SK-MEL-5 (cell line): Measurements from ENCODE around the gene A1CF. TPM values are rescaled to one million over a fixed set of nuclear protein-coding genes. Genes with fewer than 3 reads are reported as not detected.
"Not testable (repeated sequence)": the region's sequence is repeated elsewhere in the genome, so short reads cannot be mapped to it uniquely, and the experiment has no call there.

ENCODE experiments used
- DNase-seq: peaks from one replicate; pipeline ENCODE4 v3.0.0-alpha.2; 2016; ENCODE audit warnings: low read depth, low spot score
- in situ Hi-C: cut with HindIII; loops from 2 replicates; pipeline ENCODE4 v1.10.0; 2016; ENCODE audit warnings: low sequenced_read_pairs, high pct_unique_total_duplicates, low pct_unique_long_range_greater_than_20kb
- total RNA-seq: library from RNA; depleted of rRNA; stranded (reverse); fragments of >200 nt; shearing (Covaris generic); gene quantifications from 2 replicates; pipeline ENCODE4 v1.2.3, GENCODE V29; 2014

A1CF gene
- total RNA-seq, 1 experiment from 2014 or later = not detected

- in situ Hi-C loops, DNase-seq: not testable (repeated sequence)
Measured at GRCh38 chr10:50881046-50881445, 4.4 kb downstream of the A1CF start.

- in situ Hi-C loops = no loop called here
Measured at GRCh38 chr10:50876429-50876828, 9.0 kb downstream of the A1CF start.

GRCh38 chr10:50874723-50875122 is 10.7 kb downstream of the A1CF start:
- in situ Hi-C loops = no loop called here
- no peak for DNase-seq

More at GRCh38 chr10:50876429-50876828, 9.0 kb downstream of the A1CF start:
- DNase-seq = no peak

GRCh38 chr10:50866317-50866716 is 19.1 kb downstream of the A1CF start:
- in situ Hi-C loops = no loop called here
- DNase-seq = no peak

GRCh38 chr10:50862719-50863118 is 22.7 kb downstream of the A1CF start:
- in situ Hi-C loops = no loop called here
- DNase-seq = no peak

- no peak for DNase-seq
- in situ Hi-C loops = no loop called here
Measured at GRCh38 chr10:50861370-50861769, 24.1 kb downstream of the A1CF start.

GRCh38 chr10:50857579-50857978 is 27.8 kb downstream of the A1CF start:
- in situ Hi-C loops = no loop called here
- DNase-seq = no peak

GRCh38 chr10:50855461-50855860 is 30.0 kb downstream of the A1CF start:
- no peak for DNase-seq
- in situ Hi-C loops = no loop called here

- in situ Hi-C loops = no loop called here
- no peak for DNase-seq
Measured at GRCh38 chr10:50855015-50855414, 30.4 kb downstream of the A1CF start.

- in situ Hi-C loops = no loop called here
Measured at GRCh38 chr10:50853557-50853956, 31.9 kb downstream of the A1CF start.

GRCh38 chr10:50851884-50852671 is 33.3 kb downstream of the A1CF start:
- in situ Hi-C loops = no loop called here
- DNase-seq = no peak

More at GRCh38 chr10:50853557-50853956, 31.9 kb downstream of the A1CF start:
- no peak for DNase-seq

- DNase-seq = no peak
- in situ Hi-C loops = no loop called here
Measured at GRCh38 chr10:50850578-50851230, 34.7 kb downstream of the A1CF start.

GRCh38 chr10:50846753-50847152 is 38.7 kb downstream of the A1CF start:
- no peak for DNase-seq
- in situ Hi-C loops = no loop called here

GRCh38 chr10:50837095-50837494 is 48.3 kb downstream of the A1CF start:
- DNase-seq = no peak
- in situ Hi-C loops = no loop called here

GRCh38 chr10:50832171-50832751 is 53.2 kb downstream of the A1CF start:
- DNase-seq = no peak
- in situ Hi-C loops = no loop called here

GRCh38 chr10:50830066-50830465 is 55.4 kb downstream of the A1CF start:
- in situ Hi-C loops = no loop called here
- DNase-seq = no peak

GRCh38 chr10:50824782-50825181 is 60.6 kb downstream of the A1CF start:
- no peak for DNase-seq
- in situ Hi-C loops = no loop called here

GRCh38 chr10:50823789-50824188 is 61.6 kb downstream of the A1CF start:
- in situ Hi-C loops = no loop called here
- DNase-seq = no peak

- in situ Hi-C loops = no loop called here
- DNase-seq = no peak
Measured at GRCh38 chr10:50809596-50809995, 75.8 kb downstream of the A1CF start.
